ENCODE results near the gene ELOA. TPM values are rescaled to one million over a fixed set of nuclear protein-coding genes. Genes with fewer than 3 reads are reported as not detected.

ELOA gene
- total RNA-seq, 1 experiment from 2014 or later = 32.4 TPM

DNA sequence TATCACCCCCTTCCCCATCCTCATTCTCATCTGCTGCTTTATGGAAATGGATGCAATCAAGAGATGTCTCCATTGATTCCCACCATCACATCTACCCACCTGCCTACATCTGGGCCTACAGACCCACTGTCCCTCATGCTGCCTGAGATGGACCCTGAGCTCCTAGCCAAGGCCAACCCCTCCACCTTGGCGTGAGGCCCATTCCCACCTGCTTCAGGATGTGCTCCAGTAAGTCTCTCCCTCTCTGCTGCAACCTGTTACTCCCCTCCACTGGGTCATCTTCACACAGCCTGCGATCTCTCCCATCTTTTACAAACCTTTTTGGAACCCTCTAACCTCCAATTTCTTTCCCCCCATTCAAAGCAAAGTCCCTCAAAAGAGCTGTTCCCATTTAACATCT, 61.8 kb downstream of the ELOA start:
- H3K9me3 Mint-ChIP-seq (ENCODE audit: low read depth, unreplicated experiment) = no peaks in the 10 kb centered on the region
- no peak overlapping the region for H3K4me3 Mint-ChIP-seq (ENCODE audit: low read depth, unreplicated experiment)
- H3K27ac Mint-ChIP-seq (ENCODE audit: unreplicated experiment) = no peak overlapping the region
- no peaks in the 10 kb centered on the region for H3K4me1 Mint-ChIP-seq (ENCODE audit: low read depth, unreplicated experiment)
- H3K36me3 Mint-ChIP-seq (ENCODE audit: insufficient read depth, unreplicated experiment) = peaks cover 19% of the 10 kb centered on the region
- no peaks in the 10 kb centered on the region for H3K27me3 Mint-ChIP-seq (ENCODE audit: unreplicated experiment)
- TF ChIP-seq CTCF (IDR thresholded peaks at IDR 0.05; ENCODE audit: unreplicated experiment) = no peak
- intact Hi-C loops (cut with micrococcal nuclease; ENCODE audit: unreplicated experiment) = loop anchor here (10.0 kb wide), 1 partner anchor 340 kb away; the partner anchor contains the start of gene IL22RA1
- CTCF ChIA-PET = interaction anchor here (0.9 kb wide), 1 partner anchor 9 kb away, joined by 4 read pairs; no protein-coding TSS in a partner anchor
- DNase-seq = no peak
- BruUV-seq (replicated peaks) = no TSS peak

- Mint-ChIP-seq H3K27ac (ENCODE audit: unreplicated experiment) (no peak overlapping the region), H3K27me3 (ENCODE audit: unreplicated experiment) (no peaks in the 10 kb centered on the region), H3K4me1 (ENCODE audit: low read depth, unreplicated experiment) (no peaks in the 10 kb centered on the region), H3K36me3 (ENCODE audit: insufficient read depth, unreplicated experiment) (peaks cover 7% of the 10 kb centered on the region), H3K9me3 (ENCODE audit: low read depth, unreplicated experiment) (no peaks in the 10 kb centered on the region), H3K4me3 (ENCODE audit: low read depth, unreplicated experiment) (no peak overlapping the region)
- no peak for DNase-seq
- BruUV-seq (replicated peaks) = no TSS peak
- intact Hi-C loops (cut with micrococcal nuclease; ENCODE audit: unreplicated experiment) = loop anchor here (10.0 kb wide), 1 partner anchor 339 kb away; the partner anchor contains the start of gene IL22RA1
- no peak for TF ChIP-seq CTCF (IDR thresholded peaks at IDR 0.05; ENCODE audit: unreplicated experiment)
- CTCF ChIA-PET = no interaction called here
These were observed 63.0 kb downstream of the ELOA start for GRCh38 chr1:23806280-23806679.

- TF ChIP-seq CTCF (IDR thresholded peaks at IDR 0.05; ENCODE audit: unreplicated experiment) = no peak
- no peaks in the 10 kb centered on the region for H3K4me1 Mint-ChIP-seq (ENCODE audit: low read depth, unreplicated experiment)
- no peak overlapping the region for H3K4me3 Mint-ChIP-seq (ENCODE audit: low read depth, unreplicated experiment)
- CTCF ChIA-PET = no interaction called here
- H3K9me3 Mint-ChIP-seq (ENCODE audit: low read depth, unreplicated experiment) = no peaks in the 10 kb centered on the region
- no TSS peak for BruUV-seq (replicated peaks)
- H3K27me3 Mint-ChIP-seq (ENCODE audit: unreplicated experiment) = no peaks in the 10 kb centered on the region
- peaks cover 5% of the 10 kb centered on the region for H3K36me3 Mint-ChIP-seq (ENCODE audit: insufficient read depth, unreplicated experiment)
- DNase-seq = no peak
- intact Hi-C loops (cut with micrococcal nuclease; ENCODE audit: unreplicated experiment) = loop anchor here (10.0 kb wide), 1 partner anchor 337 kb away; the partner anchor contains the start of gene IL22RA1
- H3K27ac Mint-ChIP-seq (ENCODE audit: unreplicated experiment) = no peak overlapping the region
These were observed 64.2 kb downstream of the ELOA start for GRCh38 chr1:23807453-23807852.

- TF ChIP-seq CTCF (IDR thresholded peaks at IDR 0.05; ENCODE audit: unreplicated experiment) = peak; percentile 70
- H3K27me3 Mint-ChIP-seq (ENCODE audit: unreplicated experiment) = no peaks in the 10 kb centered on the region
- H3K4me1 Mint-ChIP-seq (ENCODE audit: low read depth, unreplicated experiment) = no peaks in the 10 kb centered on the region
- no peaks in the 10 kb centered on the region for H3K9me3 Mint-ChIP-seq (ENCODE audit: low read depth, unreplicated experiment)
- BruUV-seq (replicated peaks) = no TSS peak
- intact Hi-C loops (cut with micrococcal nuclease; ENCODE audit: unreplicated experiment) = loop anchor here (10.0 kb wide), 2 partner anchors 55 to 335 kb away; partner anchors contain the start of genes FUCA1 and IL22RA1
- DNase-seq = peak; percentile 79
- CTCF ChIA-PET = interaction anchor here (1.4 to 2.4 kb wide), 3 partner anchors 10 to 107 kb away, joined by 3 to 12 read pairs (median 5); no protein-coding TSS in a partner anchor
- H3K27ac Mint-ChIP-seq (ENCODE audit: unreplicated experiment) = no peak overlapping the region
- peaks cover 5% of the 10 kb centered on the region for H3K36me3 Mint-ChIP-seq (ENCODE audit: insufficient read depth, unreplicated experiment)
- no peak overlapping the region for H3K4me3 Mint-ChIP-seq (ENCODE audit: low read depth, unreplicated experiment)
These were observed 66.5 kb downstream of the ELOA start for GRCh38 chr1:23809751-23810171.

Data from Calu3 (cell line).